Ascending aorta (tissue), 2 donors: Measurements from ENCODE around the gene REST. TPM values are rescaled to one million over a fixed set of nuclear protein-coding genes. Genes with fewer than 3 reads are reported as not detected.

ENCODE experiments used
- DNase-seq, 2 donors: peaks; one replicate each; pipeline ENCODE4 v3.0.0-alpha.2; 2019; ENCODE audit warnings: low spot score in 2 of 2
- H3K27ac ChIP-seq, 2 donors: fragments of 200-600 bp; sonication (generic); one replicate each; pipeline ENCODE4 v1.5.1; 2016 to 2017; ENCODE audit warnings: mild to moderate bottlenecking in 1 of 2
- H3K27me3 ChIP-seq: fragments of 200-600 bp; sonication (generic); one replicate; pipeline ENCODE4 v1.5.1; 2017
- H3K36me3 ChIP-seq, 2 donors: fragments of 200-600 bp; sonication (generic); one replicate each; pipeline ENCODE4 v1.5.1; 2016
- H3K4me1 ChIP-seq, 2 donors: fragments of 200-600 bp; sonication (generic); one replicate each; pipeline ENCODE4 v1.5.1; 2016 to 2017; ENCODE audit warnings: mild to moderate bottlenecking in 1 of 2
- H3K4me3 ChIP-seq, 2 donors: fragments of 200-600 bp; sonication (generic); one replicate each; pipeline ENCODE4 v1.5.1; 2016 to 2017; ENCODE audit warnings: mild to moderate bottlenecking in 1 of 2
- H3K9me3 ChIP-seq, 2 donors: fragments of 200-600 bp; sonication (generic); one replicate each; pipeline ENCODE4 v1.5.1; 2016
- intact Hi-C: fragments of 100-400 bp; cut with DNase I; formaldehyde crosslinking; loops from one replicate; pipeline ENCODE4 v1.15.1; 2023
- total RNA-seq: library from RNA; depleted of rRNA; stranded (reverse); fragments of >200 nt; gene quantifications from one replicate; pipeline ENCODE4 v1.1.0, GENCODE V29; 2016
- TF ChIP-seq, protein P1 (sequence below), 3 experiments: fragments of 200-600 bp in 2 of 3; fragments of 450-650 bp in 1 of 3; sonication (generic) in 2 of 3; IDR thresholded peaks; one replicate each; pipeline ENCODE4 v1.5.1; 2016 to 2019; ENCODE audit warnings: antibody characterized with exemption in 3 of 3, mild to moderate bottlenecking in 1 of 3, moderate library complexity in 1 of 3

The REST gene
- total RNA-seq, 1 donor from 2014 or later, result 86.5 TPM

DNA sequence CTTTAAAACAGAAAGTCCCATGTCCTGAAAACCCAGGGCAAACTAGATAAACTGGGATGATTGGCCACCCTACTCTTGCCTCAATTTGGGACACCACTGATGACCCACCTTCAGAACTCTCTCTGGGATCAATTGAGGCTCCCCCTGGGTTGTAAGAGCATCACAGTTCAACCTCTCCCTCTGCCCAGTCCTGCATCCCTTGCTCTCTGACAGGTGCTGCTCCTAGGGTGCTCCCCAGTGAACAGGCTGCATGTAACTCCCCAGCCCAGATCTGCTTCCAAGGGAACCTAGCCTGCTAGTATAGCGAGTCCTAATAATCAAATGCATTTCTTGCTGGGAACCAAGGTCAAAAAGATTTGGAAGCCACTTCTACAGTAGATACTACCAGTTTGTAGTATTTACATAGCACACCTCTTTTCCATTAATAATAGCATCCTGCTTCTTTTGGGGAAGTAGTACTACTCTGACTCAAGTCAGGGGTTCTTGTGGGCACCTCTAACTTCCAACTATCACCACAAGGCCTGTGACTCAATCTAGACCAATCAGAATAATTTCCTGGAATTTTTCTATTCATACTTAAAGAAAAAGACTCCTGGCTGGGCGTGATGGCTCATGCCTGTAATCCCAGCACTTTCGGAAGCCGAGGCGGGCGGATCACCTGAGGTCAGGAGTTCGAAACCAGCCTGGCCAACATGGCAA, 44.1 kb upstream of the REST start:
- TF ChIP-seq, protein P1, sequence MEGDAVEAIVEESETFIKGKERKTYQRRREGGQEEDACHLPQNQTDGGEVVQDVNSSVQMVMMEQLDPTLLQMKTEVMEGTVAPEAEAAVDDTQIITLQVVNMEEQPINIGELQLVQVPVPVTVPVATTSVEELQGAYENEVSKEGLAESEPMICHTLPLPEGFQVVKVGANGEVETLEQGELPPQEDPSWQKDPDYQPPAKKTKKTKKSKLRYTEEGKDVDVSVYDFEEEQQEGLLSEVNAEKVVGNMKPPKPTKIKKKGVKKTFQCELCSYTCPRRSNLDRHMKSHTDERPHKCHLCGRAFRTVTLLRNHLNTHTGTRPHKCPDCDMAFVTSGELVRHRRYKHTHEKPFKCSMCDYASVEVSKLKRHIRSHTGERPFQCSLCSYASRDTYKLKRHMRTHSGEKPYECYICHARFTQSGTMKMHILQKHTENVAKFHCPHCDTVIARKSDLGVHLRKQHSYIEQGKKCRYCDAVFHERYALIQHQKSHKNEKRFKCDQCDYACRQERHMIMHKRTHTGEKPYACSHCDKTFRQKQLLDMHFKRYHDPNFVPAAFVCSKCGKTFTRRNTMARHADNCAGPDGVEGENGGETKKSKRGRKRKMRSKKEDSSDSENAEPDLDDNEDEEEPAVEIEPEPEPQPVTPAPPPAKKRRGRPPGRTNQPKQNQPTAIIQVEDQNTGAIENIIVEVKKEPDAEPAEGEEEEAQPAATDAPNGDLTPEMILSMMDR (IDR thresholded peaks at IDR 0.05), result no peak
- no peaks in the 10 kb centered on the region for H3K4me1 ChIP-seq
- H3K36me3 ChIP-seq, result no peaks in the 10 kb centered on the region
- no peaks in the 10 kb centered on the region for H3K9me3 ChIP-seq
- no peak for DNase-seq
- no peak overlapping the region for H3K4me3 ChIP-seq
- H3K27me3 ChIP-seq, result no peaks in the 10 kb centered on the region
- H3K27ac ChIP-seq, result no peak overlapping the region
- intact Hi-C loops, result no loop called here

DNA sequence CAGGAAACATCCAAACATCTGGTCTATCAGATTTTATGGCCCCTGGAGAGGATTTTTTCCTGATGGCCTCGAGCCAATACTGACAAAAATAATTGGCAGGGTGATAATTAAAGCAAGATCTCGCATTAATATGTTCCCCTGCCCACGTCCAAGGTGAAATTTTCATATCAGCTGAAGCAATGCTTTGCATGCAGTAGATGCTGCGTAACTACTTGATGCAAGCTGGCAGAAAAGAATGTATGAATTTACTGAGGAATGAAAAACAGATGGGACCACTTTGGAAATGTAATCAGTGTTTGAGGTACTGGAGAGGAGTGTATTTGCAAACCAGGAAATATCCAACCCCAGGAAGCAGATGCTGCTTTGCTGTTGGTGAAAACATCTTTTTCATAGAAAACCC, 36.8 kb upstream of the REST start:
- no peaks in the 10 kb centered on the region for H3K9me3 ChIP-seq
- H3K27me3 ChIP-seq, result no peaks in the 10 kb centered on the region
- intact Hi-C loops, result no loop called here
- no peak overlapping the region for H3K4me3 ChIP-seq
- no peaks in the 10 kb centered on the region for H3K36me3 ChIP-seq
- no peak overlapping the region for H3K27ac ChIP-seq
- TF ChIP-seq, protein P1 (IDR thresholded peaks at IDR 0.05), result no peak
- peak in 1 of 2 donors; percentile 3 for DNase-seq
- no peaks in the 10 kb centered on the region for H3K4me1 ChIP-seq

DNA sequence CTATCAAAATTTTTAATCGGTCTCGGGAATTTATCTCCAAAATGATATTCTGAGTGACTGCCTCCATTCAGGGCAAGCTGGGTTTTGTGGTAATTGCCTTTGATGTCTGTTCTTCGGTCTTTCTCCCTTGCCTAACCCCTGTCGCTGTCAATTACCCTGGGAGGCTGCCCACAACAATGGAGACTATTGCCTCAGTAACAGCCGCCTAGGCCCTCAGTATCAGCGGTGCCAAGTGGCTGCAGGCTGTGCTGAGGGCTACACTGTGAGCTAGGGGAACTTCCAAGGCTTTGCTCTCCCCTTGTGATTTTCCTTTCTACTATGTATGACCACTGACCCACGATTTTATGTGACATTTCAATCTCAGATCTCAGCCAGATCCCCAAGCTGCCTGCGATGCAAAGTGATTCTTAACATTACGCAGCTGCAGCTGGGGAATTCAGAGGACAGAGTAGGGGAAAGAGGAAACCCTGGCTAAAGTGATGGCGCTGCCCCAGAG, 36.3 kb upstream of the REST start:
- intact Hi-C loops, result no loop called here
- no peaks in the 10 kb centered on the region for H3K9me3 ChIP-seq
- no peak overlapping the region for H3K4me3 ChIP-seq
- no peak overlapping the region for H3K27ac ChIP-seq
- H3K4me1 ChIP-seq, result no peaks in the 10 kb centered on the region
- TF ChIP-seq, protein P1 (IDR thresholded peaks at IDR 0.05), result no peak
- H3K27me3 ChIP-seq, result no peaks in the 10 kb centered on the region
- no peaks in the 10 kb centered on the region for H3K36me3 ChIP-seq
- DNase-seq, result peak in 1 of 2 donors; percentile 18

DNA sequence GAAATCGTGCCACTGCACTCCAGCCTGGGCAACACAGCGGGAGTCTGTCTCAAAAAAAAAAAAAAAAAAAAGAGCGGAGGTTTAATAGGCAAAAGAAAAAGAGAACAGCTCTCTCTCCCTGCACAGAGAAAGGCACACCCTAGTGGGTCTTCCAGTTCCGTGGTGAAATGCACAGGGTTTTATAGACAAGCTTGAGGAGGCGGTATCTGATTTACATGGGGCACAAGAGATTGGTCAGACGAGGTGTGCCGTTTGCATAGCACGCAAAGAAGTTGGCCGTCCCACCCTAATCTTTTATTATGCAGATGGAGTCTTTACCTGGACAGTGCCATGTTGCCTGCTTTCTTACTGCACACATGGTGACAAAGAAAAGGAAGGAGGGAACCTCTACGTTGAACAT, 33.5 kb upstream of the REST start:
- Histone ChIP-seq H3K27me3 (no peaks in the 10 kb centered on the region), H3K4me3 (no peak overlapping the region), H3K27ac (no peak overlapping the region), H3K4me1 (no peaks in the 10 kb centered on the region), H3K9me3 (no peaks in the 10 kb centered on the region), H3K36me3 (no peaks in the 10 kb centered on the region)
- DNase-seq, result peak in 1 of 2 donors; percentile 18
- TF ChIP-seq, protein P1 (IDR thresholded peaks at IDR 0.05), result no peak
- intact Hi-C loops, result no loop called here

DNA sequence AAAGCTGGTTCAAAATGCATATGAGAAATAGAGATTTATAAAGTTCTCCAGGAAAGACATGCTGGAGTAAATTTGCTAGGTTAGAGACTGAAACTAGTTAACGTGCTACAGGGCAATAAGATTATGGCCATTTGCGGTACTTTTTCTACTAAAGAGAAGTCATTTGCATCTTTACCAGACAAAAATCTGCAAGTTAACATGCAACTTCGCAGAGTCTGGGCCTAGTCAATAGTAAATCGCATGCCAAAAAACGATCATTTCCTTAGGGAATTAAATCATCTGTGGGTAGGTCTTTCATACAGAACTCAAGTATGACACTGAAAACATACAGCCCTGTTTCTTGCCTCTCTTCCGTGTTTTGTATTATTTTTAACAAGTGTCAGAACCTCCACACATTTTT, 32.8 kb upstream of the REST start:
- intact Hi-C loops, result no loop called here
- Histone ChIP-seq H3K36me3 (no peaks in the 10 kb centered on the region), H3K27ac (no peak overlapping the region), H3K4me3 (no peak overlapping the region), H3K4me1 (no peaks in the 10 kb centered on the region), H3K27me3 (no peaks in the 10 kb centered on the region), H3K9me3 (no peaks in the 10 kb centered on the region)
- TF ChIP-seq, protein P1 (IDR thresholded peaks at IDR 0.05), result no peak
- peak in 1 of 2 donors; percentile 0 for DNase-seq
